GM19025 (cell line): Measurements from ENCODE around the gene SH3BP5.

Source experiments
- ATAC-seq: cut with Tn5 transposase; IDR thresholded peaks from one replicate; pipeline ENCODE4 v1.9.1; 2021; ENCODE audit warnings: mild to moderate bottlenecking, low read depth, moderate library complexity; ENCODE audit not compliant: unreplicated experiment

SH3BP5 gene

DNA sequence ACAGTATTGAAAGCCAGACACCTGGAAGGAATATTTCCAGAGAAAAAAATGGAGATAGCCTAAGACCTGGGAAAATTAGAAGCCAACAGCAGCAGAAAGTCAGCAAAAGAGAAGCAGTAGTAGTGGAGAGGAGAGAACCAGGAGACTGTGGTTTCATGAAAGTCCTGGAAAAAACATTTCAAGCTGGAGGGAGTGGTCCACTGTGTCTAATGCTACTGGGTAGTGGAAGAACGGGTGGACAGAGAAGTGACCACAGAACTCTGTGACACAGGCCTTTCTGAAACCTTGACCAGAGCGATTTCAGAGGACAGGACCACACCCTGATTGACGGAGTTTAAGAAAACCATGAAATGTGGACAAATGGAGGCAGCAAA lies 15.3 kb upstream of the SH3BP5 start:
- no peak for ATAC-seq

DNA sequence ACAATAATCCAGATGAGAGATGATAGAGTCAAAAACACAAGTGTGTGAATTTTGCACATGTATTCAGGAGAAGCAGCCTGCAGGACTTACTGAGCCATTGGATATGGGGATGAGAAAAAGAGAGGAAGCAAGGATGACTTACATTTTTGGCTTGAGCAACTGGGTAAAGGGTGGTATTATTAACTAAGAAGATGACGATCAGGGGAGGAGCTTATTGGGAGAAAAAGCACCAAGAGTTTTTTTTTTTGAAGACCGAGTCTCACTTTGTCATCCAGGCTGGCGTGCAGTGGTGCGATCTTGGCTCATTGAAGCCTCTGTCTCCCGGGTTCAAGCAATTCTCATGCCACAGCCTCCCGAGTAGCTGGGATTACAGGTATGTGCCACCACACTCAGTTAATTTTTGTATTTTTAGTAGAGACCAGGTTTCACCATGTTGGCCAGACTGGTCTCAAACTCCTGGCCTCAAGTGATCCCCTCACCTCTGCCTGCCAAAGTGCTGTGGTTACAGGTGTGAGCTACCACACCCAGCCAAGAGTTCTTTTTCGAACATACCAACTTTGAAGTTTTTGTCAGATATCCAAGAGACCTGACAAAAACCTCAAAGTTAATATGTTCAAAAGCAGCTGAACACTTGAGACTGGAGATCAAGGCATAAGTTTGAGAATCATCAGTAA lies 14.8 kb upstream of the SH3BP5 start:
- no peak for ATAC-seq

- ATAC-seq: no peak
Observed at GRCh38 chr3:15346516-15346915, 14.1 kb upstream of the SH3BP5 start.

DNA sequence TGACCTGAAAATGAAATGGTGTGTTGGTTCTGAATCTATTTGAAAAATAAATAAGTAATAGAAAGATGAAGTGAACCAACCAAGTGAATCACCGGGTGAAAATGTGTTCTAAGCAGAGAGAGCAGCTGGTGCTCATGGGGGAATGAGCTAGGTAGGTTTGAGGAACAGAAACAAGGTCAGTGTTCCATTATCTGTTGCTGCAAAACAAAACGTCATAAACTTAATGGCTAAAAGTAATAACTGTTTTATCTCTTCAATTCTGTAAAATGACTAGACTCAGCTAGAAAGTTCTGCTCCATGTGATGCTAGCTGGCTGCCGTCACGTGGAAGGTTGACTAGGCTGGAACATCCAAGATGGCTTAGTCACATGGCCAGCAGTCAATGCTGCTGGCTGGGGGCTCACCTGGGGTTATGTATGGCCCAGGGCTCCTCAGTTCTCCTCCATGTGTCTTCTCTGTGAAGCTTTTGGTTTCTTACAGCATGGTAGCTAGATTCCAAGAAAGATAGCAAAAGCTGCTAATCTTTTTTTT lies 13.3 kb upstream of the SH3BP5 start:
- peak; percentile 95 for ATAC-seq

DNA sequence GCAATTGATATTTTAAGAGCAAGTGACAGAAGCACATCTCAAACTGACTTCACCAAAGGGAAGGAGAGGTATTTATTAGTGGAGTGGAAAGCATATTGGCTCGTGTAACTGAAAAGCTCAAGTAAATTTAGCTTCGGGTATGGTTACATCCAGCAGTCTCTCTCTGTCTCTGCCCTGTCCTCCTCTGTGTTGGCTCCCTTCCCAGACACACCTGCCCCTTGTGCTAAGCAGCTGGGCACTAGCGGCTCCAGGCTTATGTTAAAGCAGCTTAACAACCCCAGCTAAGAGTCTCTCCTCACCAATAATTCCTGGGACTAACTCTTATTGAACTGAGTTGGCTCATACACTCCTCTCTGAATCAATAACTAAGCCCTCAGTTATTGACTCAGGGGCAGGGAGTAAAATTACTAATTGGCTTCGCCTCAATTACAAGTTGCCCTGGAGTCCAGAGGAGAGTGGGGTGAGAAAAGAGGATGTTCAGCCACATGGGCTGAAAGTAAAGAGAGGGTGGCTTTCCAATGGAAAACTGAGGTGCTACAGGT lies 12.8 kb upstream of the SH3BP5 start:
- ATAC-seq: peak; percentile 39

DNA sequence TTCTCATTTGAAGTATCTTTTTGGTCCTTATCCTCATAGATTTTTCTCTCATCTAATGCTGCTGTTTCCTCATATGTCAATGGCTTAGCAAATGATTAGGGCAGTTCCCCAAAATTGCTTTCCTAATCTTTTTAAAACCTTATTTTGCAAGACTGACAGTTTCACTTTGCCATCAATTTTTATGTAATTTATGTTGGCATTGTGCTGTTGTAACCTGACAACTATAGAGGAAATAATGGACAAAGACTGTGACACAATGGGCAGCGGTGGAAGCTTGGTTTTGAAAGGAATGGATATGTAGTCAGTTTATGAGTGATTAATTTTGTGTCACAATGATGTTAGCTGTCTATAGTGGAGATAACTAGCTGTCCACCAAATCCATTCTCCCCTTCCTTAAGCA lies 10.6 kb upstream of the SH3BP5 start:
- ATAC-seq: no peak

- no peak for ATAC-seq
Observed at GRCh38 chr3:15342246-15342645, 9.9 kb upstream of the SH3BP5 start.

- ATAC-seq: no peak
Observed at GRCh38 chr3:15341030-15341726, 8.8 kb upstream of the SH3BP5 start.

DNA sequence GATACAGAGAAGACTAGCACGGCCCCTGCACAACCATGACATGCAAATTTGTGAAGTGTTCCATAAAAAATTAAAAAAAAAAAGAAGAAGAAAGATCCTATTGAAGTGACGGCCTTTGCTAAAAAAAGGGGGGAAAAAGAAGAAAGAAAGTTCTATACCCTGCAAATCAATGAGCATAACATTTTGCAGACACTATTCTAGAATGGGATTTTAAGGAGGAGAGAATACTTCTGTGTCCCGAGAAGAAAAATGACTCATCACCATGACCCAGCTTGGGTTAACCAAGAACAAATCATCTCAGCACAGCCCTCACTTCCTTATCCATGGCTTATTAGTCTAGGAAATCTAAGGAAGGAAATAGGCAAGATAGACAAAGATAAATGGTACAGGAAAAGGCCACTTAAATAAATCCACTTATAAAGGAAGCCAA lies 7.4 kb upstream of the SH3BP5 start:
- no peak for ATAC-seq

GRCh38 chr3:15339001-15339400 lies 6.6 kb upstream of the SH3BP5 start:
- ATAC-seq: no peak

GRCh38 chr3:15337963-15338362 lies 5.6 kb upstream of the SH3BP5 start:
- ATAC-seq: no peak

DNA sequence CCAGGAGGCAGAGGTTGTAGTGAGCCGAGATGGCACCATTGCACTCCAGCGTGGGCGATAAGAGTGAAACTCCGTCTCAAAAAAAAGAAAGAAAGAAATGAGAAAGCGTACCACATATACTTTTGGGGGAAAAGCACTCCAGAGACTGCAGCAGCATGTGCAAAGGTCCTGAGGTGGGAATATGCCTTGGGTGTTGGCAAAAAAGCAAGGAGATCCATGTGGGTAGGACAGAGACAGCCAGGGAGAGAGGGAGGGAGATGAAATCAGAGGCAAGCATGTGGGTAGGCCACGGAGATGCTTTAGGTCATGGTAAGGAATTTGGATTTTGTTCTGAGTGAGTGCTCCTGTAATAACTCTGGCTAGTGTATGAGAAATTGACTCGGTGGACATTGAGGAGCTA lies 3.7 kb upstream of the SH3BP5 start:
- no peak for ATAC-seq

GRCh38 chr3:15333956-15334263 lies 1.5 kb upstream of the SH3BP5 start:
- ATAC-seq: no peak

DNA sequence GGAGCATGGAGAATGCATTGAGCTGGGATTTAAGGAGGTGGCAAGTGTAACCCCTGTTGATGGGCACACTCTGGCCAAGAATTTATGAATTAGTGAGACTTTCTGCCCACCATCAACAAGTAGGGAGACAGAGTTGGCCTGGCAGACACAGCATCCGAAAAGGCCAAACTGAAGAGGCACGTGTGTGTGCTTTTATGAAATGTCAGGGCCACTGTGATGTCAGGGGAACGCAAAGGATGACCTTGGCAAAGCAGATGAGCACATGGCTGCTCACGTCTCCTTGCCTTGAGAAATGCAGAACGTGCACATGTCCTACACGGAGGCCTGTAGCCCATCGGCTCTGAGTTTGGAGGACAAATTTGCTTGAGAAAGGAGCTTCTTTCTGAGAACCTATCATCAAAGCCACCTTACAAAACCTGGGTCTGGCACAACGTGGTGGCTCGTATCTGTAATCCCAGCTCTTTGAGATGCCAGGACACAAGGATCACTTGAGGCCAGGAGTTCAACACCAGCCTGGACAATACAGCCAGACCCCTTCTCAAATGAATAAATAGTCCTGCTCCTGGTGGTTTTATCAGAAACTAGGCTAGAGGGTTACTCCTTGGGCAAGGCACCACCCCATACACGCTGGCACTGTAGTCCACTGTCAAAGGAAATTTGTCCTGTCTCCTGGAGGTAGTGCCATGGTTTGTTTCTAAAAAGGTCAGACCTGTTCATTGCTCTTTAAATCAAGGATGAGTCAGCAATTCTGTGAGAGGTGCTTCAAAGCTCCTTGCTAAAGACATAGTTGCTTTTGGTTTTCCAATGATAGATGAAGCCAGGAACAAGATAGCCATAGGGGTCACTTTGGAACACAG lies 941 bp upstream of the SH3BP5 start:
- no peak for ATAC-seq

- no peak for ATAC-seq
Observed at GRCh38 chr3:15331606-15332404, 581 bp downstream of the SH3BP5 start.

- no peak for ATAC-seq
Observed at GRCh38 chr3:15331072-15331605, 1.2 kb downstream of the SH3BP5 start.

DNA sequence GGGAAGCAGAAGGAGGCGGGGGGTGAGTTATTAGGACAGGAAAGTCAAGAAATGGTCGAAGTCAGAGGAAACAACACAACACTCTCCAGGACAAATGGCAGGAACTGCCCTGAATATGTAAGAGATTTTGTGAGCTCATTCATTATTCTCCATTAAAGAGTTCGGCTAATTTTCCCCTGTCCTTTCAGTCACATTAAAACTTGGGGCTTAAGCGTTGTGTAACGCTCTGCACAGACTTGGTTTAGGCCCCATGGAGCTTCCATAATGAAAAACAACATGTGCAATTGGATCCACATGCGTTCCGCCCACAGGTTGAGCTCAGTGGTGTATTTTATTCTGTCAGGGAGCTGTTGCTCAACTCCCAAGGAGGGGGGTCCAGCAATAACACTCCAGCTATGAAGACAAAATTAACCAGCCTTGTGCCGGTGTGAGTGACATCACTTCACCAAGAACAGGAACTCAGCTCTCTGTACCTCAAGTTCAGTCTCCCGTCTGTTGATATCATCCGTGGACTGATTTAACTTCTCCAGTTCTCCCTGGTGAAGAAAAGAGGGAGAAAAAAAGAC lies 2.3 kb downstream of the SH3BP5 start:
- ATAC-seq: no peak

- ATAC-seq: no peak
Observed at GRCh38 chr3:15329046-15330005, 3.1 kb downstream of the SH3BP5 start.

DNA sequence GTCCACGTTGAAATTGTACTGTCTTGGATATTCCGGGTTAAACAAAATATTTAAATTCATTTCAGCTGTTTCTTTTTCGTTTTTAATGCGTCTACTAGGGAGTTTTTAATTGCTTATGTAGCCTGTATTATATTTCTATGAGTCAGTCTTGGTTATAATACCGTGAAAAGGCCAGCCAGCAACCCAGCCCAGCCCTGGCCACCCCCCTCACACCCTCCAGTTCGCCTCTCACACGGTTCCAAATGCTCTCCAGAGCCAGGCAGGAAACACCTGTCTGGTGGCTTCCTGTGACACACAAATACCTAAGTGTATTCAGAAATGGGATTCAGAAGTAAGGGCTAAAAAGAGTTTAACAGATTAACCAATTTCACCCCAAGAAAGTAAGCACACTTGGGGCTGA lies 4.4 kb downstream of the SH3BP5 start:
- ATAC-seq: no peak
